Mucosa of descending colon (tissue), 3 donors: ENCODE data around the gene DOCK10. TPM values are rescaled to one million over a fixed set of nuclear protein-coding genes. Genes with fewer than 3 reads are reported as not detected.
"Not testable (repeated sequence)": the region's sequence is repeated elsewhere in the genome, so short reads cannot be mapped to it uniquely, and the experiment has no call there.

Source experiments
- ATAC-seq: fragments of 200-7000 bp; cut with Tn5 transposase; one replicate; pipeline ENCODE4 v1.9.1; 2020; ENCODE audit warnings: mild to moderate bottlenecking, moderate library complexity
- DNase-seq, 3 donors: peaks; one replicate each; pipeline ENCODE4 v3.0.0-alpha.2; 2020
- H3K36me3 ChIP-seq: fragments of 200-600 bp; one replicate; pipeline ENCODE4 v1.8.0; 2021; ENCODE audit warnings: low read depth, mild to moderate bottlenecking
- H3K4me1 ChIP-seq: fragments of 200-600 bp; one replicate; pipeline ENCODE4 v1.8.0; 2021; ENCODE audit warnings: low read depth, mild to moderate bottlenecking
- H3K4me3 ChIP-seq: fragments of 200-600 bp; one replicate; pipeline ENCODE4 v1.8.0; 2021; ENCODE audit warnings: mild to moderate bottlenecking
- H3K9me3 ChIP-seq: fragments of 200-600 bp; one replicate; pipeline ENCODE4 v1.8.0; 2021; ENCODE audit warnings: mild to moderate bottlenecking
- CTCF ChIP-seq: fragments of 200-600 bp; IDR thresholded peaks from one replicate; pipeline ENCODE4 v1.8.0; 2022; ENCODE audit warnings: antibody characterized with exemption, mild to moderate bottlenecking
- intact Hi-C, 2 donors: fragments of 100-400 bp; cut with DNase I in 1 of 2; cut with micrococcal nuclease in 1 of 2; formaldehyde crosslinking; loops; one replicate each; pipeline versions ENCODE4 v1.11.0 to v1.11.1; 2022; cut with DNase I, micrococcal nuclease
- total RNA-seq, 3 donors: library from RNA; stranded (reverse); fragmentation: NEBNext Ultra II Directional in 2 of 3; extraction: Animal tissue kit (Norgen Biotek cat#: 25700) in 2 of 3; gene quantifications; one replicate each; pipeline versions ENCODE4 v1.2.1 to v1.2.4, GENCODE V29; 2021 to 2023
- donor health status: DM: no; HTN: no; CAD: no; lungs with moderate emphysema.
- donor health status: DM: no; HTN: no; CAD: no.
- donor health status: DM: no; HTN: yes; CAD: no.

Gene DOCK10
- total RNA-seq, 3 donors from 2014 or later, result 13.3 to 20.6 (median 14.7) TPM

DNA sequence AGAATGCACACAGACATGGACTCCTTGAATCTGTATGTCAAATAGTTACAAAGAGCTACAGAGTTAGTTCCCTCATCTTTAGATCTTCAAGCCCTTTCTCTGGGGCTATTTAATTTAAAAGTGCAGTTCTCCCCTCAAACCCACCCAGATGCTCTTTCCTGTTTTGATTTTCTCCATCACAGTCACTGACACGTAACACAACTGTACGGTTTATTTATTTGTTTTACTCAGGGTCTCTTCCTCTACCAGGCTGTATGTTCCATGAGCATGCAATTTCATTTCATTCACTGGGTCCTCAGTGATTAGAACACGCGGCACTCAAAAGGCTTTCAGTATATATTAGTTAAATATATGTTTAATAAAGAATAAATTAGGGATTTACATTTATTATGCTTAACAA is 94.7 kb downstream of the DOCK10 start:
- Histone ChIP-seq H3K36me3 (no peaks in the 10 kb centered on the region), H3K4me3 (no peak overlapping the region), H3K9me3 (no peaks in the 10 kb centered on the region), H3K4me1 (no peaks in the 10 kb centered on the region)
- DNase-seq (no peak), ATAC-seq (no peak)
- intact Hi-C loops, result no loop called here
- no peak for TF ChIP-seq CTCF

GRCh38 chr2:224946895-224947294 is 95.4 kb downstream of the DOCK10 start:
- ATAC-seq, result peak; percentile 79
- no peaks in the 10 kb centered on the region for H3K9me3 ChIP-seq
- TF ChIP-seq CTCF, result no peak
- no peak for DNase-seq
- intact Hi-C loops, result no loop called here
- no peaks in the 10 kb centered on the region for H3K4me1 ChIP-seq
- H3K36me3 ChIP-seq, result no peaks in the 10 kb centered on the region
- no peak overlapping the region for H3K4me3 ChIP-seq

GRCh38 chr2:224944707-224945547 is 97.3 kb downstream of the DOCK10 start:
- ATAC-seq, result peak; percentile 52
- intact Hi-C loops, result no loop called here
- Histone ChIP-seq H3K36me3 (no peaks in the 10 kb centered on the region), H3K9me3 (no peaks in the 10 kb centered on the region), H3K4me3 (no peak overlapping the region), H3K4me1 (no peaks in the 10 kb centered on the region)
- no peak for TF ChIP-seq CTCF
- DNase-seq, result no peak

GRCh38 chr2:224943601-224944041 is 98.6 kb downstream of the DOCK10 start:
- peak in 2 of 3 donors; percentile 27 to 50 for DNase-seq
- intact Hi-C loops, H3K4me1 ChIP-seq, H3K36me3 ChIP-seq, H3K4me3 ChIP-seq, ATAC-seq, H3K9me3 ChIP-seq: not testable (repeated sequence)

- no peak overlapping the region for H3K4me3 ChIP-seq
- H3K9me3 ChIP-seq, result no peaks in the 10 kb centered on the region
- DNase-seq, result no peak
- intact Hi-C loops, result no loop called here
- no peaks in the 10 kb centered on the region for H3K4me1 ChIP-seq
- no peak for ATAC-seq
- no peak for TF ChIP-seq CTCF
- no peaks in the 10 kb centered on the region for H3K36me3 ChIP-seq
Observed at GRCh38 chr2:224941960-224942359, 100.3 kb downstream of the DOCK10 start.

GRCh38 chr2:224940618-224941017 is 101.7 kb downstream of the DOCK10 start:
- Histone ChIP-seq H3K36me3 (no peaks in the 10 kb centered on the region), H3K4me1 (no peaks in the 10 kb centered on the region), H3K9me3 (no peaks in the 10 kb centered on the region), H3K4me3 (no peak overlapping the region)
- DNase-seq (no peak), ATAC-seq (no peak)
- intact Hi-C loops, result no loop called here
- no peak for TF ChIP-seq CTCF
